HL-60/S4 treated with retinoic acid at 250 ng/mL for 4 days and 3 days (cell line): ENCODE results near the gene PKHD1.
"Not testable (repeated sequence)": the region's sequence is repeated elsewhere in the genome, so short reads cannot be mapped to it uniquely, and the experiment has no call there.

ENCODE experiments used
- in situ Hi-C: fragments of 300-500 bp; cut with MboI; formaldehyde crosslinking; loops from 2 replicates; pipeline ENCODE4 v1.7.0; 2022; ENCODE audit warnings: low sequenced_read_pairs

PKHD1 gene

DNA sequence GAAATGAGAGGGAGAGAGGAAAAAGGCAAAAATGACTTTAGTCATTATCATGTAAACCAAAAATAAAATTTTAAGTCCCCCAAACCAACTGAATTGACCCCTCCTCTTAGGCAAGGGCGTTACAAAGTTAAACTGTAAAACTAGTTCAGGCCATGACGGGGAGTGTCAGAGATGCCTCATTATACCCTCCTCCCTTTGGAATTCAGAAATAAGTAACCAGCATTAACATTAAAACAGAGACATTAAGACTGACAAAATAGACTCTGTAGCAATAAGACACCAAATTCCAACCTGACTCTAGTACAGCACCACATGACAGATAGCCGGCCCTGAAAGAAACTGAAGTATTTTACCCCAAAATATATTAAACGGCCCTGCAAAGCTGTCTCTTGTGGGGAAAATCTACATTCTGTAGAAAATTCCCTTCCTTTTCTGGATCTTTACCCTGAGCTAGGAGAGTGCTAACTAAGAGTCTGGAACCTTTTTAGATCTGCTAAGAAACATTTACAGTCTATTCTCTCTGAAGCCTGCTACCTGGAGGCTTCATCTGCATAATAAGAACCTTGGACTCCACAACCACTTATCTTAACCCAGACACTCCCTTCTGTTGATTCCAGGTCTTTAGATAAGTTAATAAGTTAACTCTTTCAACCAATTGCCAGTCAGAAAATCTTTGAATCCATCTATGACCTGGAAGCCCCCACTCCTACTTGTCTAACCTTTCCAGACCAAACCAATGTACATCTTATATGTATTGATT is 150.7 kb downstream of the PKHD1 start:
- in situ Hi-C loops = no loop called here

DNA sequence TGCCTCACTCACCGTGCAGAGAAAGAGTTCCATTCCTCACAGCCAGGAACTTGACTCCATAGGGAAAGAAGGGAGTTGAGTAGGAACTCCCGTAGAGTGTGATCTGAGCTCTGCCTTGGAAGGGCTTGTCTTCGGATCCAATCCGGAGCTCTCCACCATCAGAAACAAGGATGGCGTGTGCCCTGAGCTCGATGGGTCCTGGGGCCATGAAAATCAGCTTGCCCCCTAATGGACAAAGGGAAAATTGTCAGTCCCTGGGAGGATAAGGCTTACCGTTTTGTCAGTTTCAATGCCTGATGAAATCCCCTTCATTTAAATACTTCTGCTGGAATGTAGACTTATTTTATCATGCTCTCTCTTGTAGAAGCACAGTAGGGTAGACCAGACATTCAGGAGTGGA is 153.3 kb downstream of the PKHD1 start:
- in situ Hi-C loops = no loop called here

DNA sequence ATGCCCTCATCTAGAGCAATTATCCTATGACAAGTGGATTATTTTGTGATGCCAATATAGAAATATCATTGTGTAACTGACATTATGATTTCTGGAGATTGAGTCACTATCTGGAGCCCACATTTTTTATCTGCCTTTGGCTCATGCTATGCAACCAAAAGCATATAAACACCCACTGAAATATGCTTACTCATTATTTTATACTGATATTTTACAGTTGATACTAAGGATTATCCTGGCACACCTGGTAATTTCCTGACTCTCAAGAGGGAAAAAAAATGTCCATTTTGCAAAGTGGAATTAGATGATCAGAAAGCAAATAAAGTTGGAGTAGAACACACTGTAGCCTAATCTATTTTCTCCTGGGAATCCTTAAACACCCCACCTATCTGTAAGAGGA is 154.5 kb downstream of the PKHD1 start:
- in situ Hi-C loops = no loop called here

DNA sequence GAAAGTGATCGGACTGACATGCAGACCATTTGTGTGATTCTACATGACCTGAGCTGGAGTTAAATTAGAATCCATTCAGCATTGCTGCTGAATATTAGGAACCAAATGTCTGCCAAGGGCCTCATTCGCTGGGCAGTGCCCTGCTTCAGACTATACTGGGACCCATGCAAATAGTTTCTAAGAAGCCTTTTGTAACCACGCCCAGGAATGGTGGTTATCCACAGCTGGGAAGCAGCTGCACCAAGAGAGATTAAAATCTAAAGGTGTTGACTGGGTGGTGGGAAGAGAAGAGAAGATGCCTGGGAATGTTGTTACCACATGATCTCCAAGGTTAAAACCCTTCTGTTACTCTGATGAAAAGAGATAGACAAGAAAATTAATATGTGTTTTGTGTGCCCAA is 156.8 kb downstream of the PKHD1 start:
- in situ Hi-C loops = no loop called here

DNA sequence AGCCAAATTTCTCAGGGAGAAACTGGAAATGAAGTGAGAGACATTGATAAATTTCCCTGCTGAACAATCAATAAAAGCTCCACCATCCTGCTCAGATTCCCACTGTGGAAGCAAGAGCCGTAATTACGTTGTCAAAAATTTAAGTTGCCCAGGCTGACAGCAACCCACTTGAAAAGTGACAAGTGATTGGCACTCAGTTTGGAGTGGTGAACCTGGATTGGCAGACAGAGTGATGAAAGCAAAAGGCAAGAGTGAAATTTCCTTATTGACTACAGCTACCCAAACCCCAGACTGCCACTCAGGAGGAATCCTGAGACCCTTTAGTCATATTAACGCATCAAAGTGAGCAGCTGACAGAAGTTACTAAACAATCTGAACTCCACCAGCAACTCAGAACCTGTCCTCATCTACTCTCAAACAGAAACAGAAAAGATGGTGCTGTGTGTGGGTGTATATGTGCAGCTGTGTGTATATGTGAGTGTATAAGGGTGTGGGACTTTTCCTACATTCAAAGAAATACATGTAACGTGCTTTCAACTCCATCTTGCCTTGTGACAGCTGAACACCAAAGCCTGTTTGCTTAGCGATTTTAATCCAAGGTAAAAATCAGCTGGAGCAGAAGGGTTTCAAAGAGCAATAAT is 157.4 kb downstream of the PKHD1 start:
- in situ Hi-C loops = no loop called here

DNA sequence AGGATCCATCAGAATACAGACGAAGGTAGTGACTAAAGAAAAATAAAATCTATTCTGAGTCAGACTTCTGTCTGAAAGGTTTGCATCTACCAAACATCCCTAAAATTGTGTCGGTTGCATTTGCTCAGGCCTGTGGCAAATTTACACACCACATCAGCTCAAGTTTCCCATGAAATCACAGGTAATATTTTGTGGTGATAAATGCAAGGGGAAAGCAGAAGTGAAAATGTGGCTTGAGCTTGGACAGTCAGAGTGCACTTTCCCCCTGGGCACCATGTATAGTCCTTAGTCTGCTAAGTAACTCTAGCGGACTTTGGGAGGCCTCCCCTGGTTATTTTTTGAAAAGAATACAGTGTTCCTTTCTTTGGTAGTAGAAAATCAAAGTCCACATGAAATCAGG is 159.1 kb downstream of the PKHD1 start:
- in situ Hi-C loops = no loop called here

DNA sequence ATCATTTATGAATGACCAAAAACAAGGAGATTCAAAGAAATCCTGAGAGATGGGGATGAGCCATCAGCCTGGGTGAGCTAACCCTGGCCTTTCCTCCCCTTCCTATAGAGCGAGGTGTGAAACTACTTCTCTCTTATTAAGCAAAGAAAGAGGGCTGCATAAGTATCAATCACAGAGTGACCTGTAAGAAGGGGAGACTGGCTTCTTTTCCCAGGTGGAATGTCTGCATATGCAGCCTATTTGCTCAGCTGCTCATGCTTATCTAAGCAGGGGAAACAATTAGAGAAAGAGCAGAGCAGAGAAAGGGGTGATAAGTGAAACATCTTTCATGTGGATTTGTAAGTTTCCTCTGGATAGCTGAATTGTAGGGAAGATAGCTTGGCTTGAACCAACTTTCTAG is 160.0 kb downstream of the PKHD1 start:
- in situ Hi-C loops = no loop called here

DNA sequence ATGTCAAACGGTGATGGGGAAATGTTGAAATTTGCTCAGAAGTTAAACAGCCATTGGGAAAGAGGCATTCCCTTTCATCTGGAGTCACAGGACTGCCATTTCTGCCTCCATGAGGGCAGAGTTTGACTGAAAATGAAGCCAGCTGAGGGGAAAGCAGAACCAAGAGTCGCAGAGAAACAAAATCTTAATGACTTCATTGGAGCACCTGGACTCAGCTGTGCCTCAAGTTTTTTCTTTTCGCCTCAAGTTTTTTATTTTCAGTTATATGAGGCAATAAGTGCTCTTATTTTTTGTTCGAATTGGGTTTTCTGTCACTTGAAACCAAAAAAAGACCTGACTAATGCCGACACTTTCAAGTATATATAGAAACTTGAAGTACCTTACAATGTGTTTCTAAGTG is 161.3 kb downstream of the PKHD1 start:
- in situ Hi-C loops = no loop called here

DNA sequence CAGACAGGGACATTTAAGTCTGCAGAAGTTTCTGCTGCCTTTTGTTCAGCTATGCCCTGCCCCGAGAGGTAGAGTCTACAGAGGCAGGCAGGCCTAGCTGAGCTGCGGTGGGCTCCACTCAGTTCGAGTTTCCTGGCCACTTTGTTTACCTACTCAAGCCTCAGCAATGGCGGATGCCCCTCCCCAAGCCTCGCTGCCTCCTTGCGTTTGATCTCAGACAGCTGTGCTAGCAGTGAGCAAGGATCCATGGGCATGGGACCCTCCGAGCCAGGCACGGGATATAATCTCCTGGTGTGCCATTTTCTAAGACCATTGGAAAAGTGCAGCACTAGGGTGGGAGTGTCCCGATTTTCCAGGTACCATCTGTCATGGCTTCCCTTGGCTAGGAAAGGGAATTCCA is 164.9 kb downstream of the PKHD1 start:
- in situ Hi-C loops = not testable (repeated sequence)

DNA sequence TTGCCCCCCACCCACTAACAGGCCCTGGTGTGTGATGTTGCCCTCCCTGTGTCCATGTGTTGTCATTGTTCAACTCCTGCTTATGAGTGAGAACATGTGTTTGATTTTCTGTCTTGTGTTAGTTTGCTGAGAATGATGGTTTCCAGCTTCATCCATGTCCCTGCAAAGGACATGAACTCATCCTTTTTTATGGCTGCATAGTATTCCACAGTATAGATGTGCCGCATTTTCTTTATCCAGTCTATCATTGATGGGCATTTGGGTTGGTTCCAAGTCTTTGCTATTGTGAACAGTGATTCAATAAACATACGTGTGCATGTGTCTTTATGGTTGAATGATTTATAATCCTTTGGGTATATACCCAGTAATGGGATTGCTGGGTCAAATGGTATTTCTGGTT is 169.1 kb downstream of the PKHD1 start:
- in situ Hi-C loops = not testable (repeated sequence)

DNA sequence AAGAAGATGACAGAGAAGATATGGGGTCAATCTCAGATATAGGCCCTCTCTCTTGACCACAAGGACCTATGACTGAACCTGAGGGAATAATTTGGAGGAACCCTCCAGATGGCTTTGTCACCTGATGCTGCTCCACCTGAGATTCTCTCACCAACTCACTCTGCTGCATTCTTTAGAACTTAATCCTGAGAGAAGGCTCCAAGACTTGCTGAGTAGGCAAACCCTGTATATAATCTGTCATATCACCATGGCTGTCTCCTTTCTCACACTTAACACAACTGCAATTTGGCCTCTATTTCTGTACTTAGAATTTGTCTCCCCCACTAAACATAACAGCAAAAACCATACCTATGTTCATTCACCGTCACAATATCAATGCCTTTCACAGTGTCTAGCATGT is 172.3 kb downstream of the PKHD1 start:
- in situ Hi-C loops = no loop called here

DNA sequence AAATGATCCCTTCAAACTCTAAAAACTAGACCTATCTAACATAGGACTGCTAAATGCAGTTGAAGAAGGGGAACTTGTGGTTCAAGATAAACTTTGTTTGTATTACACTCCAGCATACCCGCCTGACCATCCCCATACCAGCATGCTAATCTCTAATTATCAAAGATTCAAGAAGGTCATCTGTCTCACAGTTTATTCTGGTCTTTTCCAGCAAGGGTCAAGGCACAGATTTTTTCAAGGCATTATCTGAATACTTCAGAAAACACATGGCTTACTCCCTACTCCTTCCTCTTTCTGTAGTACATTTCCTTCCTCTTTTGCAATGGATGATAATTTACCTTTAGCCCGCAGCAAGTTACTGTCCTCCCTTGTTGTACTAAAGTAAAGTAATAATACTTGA is 174.1 kb downstream of the PKHD1 start:
- in situ Hi-C loops = no loop called here

DNA sequence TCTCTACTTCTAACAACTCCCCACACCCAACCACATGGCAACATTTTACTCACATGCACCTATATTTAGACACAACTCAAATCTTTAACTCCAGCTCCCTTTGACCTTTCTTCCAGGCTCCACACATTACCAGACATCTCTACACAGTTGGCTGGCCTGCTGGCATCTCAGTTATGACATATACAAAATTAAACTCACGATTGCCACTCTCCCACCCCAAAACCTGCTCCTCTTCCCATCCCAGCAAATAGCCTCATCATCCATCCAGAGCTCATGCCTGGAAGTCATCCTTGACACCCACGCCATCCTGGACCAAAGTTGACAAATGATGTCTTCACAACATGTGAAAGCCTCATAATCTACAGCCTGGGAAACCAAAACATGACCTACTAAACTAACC is 176.6 kb downstream of the PKHD1 start:
- in situ Hi-C loops = no loop called here

DNA sequence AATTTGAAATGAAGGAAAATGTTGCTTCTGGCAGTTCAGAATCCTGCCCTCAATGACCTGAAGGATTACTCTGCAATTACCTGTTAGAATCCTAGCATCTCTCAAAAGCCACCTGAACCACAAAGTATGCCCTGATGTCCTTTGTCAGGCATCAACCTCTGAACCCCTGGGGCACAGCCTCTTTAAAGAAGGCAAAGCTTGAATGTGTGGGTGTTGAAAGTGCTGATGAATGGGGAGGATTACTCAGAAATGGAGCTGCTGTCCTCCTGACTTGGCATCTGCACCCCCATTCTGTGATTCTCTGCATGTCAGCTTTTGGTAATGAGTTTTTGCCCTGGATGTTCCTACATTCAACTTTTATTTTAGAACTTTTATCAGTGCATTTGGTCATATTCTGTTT is 179.2 kb downstream of the PKHD1 start:
- in situ Hi-C loops = no loop called here

DNA sequence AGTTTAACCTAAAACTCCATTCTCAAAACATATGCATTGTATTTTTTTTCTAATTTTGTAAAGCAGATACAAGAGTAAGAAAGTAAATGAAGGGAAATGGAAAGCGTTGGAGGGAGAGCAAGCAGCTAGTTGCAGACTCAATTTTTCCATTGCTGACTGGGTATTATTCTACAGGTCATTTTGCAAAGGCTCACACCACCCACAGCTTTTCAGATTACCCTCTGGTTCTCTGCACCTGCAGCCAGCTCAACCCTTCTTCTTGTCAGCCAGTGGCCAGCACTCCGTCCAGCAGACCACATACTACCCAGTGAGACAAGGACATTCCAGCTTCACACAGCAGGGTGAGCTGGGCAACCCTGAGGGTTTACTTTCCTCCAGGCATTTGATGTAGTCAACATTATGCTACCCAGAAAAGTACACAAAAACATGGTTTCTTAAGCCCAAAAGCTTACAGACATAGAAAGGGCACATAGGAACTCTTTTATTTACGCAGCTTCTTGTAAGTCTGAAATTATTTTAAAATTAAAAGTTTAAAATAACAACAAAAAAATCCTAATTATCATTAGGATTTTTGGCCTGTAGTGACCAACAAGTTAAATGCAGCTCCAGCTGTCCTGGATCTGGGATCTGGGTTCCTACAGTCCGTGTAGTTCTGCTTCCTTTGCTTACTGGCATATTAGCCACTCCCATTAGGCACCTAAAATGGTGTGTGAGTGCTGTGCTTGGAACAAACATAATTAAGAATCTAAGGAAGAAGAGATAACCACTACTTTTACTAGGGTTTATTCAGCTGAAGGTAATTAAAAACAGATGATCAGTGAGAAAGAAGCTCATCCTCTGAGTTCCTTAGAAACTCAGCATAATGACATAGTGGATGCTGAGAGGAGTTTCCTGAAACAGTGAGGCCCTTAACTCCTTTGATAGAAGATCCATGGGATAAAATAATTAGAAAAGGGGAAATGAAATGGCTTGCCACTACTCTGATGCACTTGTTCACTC is 185.3 kb downstream of the PKHD1 start:
- in situ Hi-C loops = no loop called here

DNA sequence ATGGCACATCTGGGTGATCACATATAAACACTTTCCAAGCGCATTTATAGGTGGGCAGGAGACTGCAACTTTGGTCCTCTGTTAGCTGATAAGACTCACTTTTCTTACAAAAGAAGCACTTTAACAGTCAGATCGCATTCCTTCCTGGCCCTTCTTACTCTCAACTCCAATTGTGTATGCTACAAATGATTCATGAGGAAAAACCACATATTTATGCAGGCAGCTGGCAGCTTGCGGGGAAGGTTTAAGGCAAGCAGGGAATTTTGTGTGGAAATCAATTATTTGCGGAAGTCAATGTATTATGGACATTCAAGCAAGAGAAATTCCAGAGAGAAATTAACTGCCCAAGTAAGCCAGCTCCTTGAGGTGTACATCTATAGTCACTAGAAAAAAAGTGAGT is 194.0 kb downstream of the PKHD1 start:
- in situ Hi-C loops = no loop called here

DNA sequence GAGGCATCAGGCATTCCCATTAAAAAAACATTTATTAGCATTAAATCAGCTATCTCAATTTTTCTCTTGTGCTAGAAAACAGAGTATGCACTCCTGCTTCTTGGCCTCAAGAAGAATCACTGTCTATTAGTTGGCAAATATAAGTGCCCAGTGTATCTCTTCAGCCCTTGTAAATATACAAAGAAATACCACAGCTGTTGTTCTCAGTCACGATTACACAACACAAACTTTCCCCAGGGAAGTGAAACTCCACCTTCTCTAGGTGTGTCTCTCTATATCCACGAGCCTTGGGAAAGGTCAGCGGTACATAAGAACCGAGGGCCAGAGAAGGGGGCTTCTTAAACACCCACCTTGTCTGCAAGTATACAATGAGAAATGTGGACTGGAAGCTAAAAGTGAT is 194.7 kb downstream of the PKHD1 start:
- in situ Hi-C loops = no loop called here

DNA sequence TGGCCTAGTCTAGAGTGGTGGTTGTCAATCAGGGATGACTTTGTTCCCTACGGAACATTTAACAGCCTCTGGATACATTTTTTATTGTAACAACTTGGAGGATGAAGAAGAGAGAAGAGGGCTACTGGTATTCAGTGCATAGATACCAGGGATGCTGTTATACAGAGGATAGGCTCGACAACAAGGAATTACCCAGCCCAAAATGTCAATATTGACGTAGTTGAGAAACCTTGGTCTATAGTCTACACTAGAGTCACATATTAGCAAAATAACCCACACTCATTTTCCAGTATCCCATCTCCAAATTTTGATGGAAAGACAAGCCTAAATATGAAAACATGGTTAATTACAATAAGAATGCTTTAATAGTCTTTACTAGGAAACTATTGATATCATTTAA is 195.1 kb downstream of the PKHD1 start:
- in situ Hi-C loops = no loop called here

DNA sequence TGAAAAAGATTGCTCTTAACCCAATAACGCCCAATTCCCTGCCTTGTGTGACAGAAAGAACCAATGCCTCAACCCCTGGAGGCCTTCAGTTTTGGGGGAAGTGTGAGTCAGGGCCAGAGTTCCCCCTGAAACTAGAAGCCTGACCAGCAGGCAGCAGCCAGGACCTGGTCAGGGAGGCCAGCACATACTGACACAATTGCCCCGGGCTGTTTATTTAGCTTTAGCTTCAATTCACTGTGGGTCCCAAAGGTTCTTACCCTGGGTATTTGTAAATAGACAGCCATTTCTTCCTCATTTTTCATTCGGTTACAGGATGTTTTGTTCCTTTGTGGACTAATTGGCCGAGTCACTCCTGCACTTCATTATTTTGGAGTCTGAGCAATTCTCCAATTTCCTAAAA is 195.6 kb downstream of the PKHD1 start:
- in situ Hi-C loops = no loop called here

DNA sequence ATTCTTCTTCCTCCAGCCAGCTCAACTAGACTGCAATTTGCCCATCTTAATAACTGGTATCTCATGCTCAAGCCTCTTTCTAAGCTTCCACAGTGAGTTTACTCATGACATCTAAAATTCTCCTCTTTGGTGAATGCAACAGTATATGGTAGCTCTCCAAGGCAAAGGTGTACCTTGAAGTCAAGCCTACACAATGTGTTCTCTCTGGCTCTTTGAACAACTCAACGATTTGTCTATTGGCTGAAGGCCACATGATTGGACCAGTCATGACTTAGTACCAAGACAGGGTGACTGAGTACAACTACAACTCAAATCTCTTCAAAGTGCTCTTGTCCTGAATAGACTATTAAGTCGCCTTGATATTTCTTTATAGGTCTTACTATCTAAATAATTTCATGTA is 199.6 kb downstream of the PKHD1 start:
- in situ Hi-C loops = no loop called here

DNA sequence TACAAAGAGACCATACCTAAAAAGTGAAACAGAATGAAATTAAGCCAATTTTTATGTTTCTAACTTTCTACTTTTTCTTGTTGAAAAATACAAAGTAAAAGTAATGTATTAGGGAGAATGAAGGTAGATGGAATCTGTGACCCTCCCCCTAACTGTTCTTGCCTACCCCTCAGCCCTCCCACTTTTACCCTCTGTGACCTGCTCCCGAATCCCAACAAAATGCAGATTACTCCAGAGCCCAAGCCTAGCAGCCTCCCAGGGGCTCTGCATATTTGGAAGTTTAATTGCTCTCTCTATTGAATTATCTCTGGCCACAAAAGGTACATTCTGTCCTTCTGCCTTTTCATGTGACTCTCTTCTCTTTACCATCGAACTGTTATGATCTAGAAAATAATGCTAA is 201.5 kb downstream of the PKHD1 start:
- in situ Hi-C loops = no loop called here
